GM21723 (cell line): ENCODE data around the gene RPTOR.
"Not testable (repeated sequence)": the region's sequence is repeated elsewhere in the genome, so short reads cannot be mapped to it uniquely, and the experiment has no call there.

Experiments used
- ATAC-seq: cut with Tn5 transposase; IDR thresholded peaks from one replicate; pipeline ENCODE4 v1.9.1; 2021; ENCODE audit warnings: mild to moderate bottlenecking, moderate library complexity; ENCODE audit not compliant: unreplicated experiment

Gene RPTOR

DNA sequence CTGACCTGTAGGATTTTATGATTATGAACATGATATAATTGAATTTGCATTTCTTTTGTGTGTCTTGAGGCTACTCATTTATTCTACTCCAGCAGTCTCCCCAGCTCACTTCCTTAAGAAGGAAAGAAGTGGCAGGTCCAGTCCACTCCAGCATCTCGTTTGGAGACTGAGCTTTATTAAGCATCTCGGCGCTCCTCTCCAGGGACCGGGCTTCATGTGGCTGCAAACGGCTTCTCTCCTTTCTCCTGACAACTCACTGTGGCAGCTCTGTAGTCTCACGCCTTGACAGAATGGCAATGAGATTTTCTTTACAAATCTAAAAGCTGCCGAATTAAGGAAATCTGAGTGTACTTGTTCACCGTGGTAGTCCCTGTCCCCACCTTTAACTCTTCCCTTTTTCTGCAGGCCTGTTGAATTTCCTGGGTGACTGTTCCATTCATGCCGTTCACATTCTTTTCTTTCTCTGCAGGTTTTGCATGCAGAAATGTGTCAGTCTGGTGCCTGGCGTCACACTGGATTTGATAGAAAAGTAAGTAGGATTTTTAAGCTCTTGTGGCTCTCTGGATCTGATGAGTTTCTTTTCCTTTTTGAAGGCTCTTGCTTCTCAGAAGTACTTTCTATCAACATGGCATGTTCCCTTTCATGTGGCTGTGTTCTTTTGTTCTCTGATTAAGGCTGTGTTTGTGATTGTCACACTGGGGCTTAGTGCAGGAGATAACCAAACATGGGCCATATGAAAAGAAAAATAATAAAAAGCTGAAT is 246.5 kb downstream of the RPTOR start:
- no peak for ATAC-seq

DNA sequence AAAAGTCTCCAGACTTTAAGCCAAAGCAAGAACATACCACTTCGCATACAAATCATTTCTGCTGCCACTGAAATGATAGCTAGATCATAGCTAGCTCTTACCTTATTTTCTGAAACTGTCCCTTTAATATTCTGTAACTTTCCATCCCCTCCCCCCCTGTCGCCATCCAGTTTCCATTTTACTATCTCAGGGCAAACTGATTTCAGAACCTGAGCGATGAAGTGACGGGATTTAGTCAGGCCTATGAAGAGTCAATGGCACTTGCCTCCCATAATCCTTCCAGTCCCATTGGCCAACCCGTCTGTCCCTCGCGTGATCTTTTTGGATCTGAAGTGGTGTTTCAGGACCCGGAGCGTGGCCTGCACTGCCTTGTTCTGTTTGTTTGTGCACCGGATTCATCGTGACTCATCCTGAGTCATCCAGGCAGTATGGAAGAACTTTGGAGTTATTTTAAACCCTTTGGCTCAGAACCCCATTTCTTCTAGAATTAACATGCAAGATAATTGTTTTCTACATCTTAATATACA is 247.2 kb downstream of the RPTOR start:
- no peak for ATAC-seq

DNA sequence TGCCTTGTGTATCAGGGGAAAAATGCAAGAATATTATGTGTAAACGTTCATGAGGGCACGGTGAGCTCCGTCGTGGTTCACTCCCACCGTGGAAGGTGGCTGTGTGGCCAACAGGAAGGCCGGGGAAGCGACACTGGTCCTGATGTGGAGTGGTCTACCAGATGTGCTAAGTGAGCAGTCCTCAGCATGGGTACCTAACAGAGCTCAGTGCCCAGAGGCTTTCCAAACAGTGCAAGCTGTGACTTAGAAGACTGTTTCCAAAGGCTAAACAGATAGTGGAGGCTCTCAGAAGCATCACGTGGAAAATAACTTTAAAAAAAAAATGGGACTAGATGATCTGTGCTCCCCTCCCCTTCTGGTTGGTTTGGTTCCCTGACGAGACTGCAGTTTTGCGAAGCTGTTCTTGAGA is 247.7 kb downstream of the RPTOR start:
- ATAC-seq: no peak

DNA sequence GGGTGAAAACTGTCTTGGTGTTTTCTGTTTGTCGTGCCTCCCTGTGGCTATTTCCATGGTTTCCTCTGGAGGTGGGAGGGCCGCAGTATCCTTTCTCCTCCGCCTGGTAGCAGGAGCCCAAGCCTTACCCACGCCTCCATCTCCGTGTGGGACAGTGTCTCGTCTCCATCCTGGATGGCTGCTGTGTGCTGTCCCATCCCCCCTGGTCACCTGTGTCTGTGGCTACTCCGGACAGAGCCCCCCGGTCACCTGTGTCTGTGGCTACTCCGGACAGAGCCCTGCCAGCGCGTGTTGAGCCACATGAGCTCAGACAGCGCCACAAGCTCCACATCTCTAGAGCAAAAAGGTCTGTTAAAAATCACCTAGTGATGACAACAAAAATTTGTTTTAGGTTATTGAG is 248.8 kb downstream of the RPTOR start:
- no peak for ATAC-seq

DNA sequence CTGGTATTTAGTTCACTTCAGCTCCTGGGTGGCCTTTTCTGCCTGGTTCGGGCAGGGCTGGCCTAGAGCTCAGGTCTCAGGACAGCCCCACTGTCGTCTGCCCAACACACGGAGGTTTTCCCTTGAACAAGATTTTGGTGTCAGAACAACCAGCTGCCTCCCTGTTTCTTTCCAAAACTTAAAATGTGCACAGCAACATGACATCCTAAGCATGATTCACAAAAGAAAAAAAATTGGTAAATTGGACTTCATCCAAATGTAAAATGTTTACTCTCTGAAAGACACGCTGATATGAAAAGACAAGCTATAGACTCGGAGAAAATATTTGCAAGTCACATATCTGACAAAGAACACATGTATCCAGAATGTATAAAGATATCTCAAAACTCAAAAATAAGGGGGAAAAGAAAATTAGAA is 249.2 kb downstream of the RPTOR start:
- ATAC-seq: no peak

DNA sequence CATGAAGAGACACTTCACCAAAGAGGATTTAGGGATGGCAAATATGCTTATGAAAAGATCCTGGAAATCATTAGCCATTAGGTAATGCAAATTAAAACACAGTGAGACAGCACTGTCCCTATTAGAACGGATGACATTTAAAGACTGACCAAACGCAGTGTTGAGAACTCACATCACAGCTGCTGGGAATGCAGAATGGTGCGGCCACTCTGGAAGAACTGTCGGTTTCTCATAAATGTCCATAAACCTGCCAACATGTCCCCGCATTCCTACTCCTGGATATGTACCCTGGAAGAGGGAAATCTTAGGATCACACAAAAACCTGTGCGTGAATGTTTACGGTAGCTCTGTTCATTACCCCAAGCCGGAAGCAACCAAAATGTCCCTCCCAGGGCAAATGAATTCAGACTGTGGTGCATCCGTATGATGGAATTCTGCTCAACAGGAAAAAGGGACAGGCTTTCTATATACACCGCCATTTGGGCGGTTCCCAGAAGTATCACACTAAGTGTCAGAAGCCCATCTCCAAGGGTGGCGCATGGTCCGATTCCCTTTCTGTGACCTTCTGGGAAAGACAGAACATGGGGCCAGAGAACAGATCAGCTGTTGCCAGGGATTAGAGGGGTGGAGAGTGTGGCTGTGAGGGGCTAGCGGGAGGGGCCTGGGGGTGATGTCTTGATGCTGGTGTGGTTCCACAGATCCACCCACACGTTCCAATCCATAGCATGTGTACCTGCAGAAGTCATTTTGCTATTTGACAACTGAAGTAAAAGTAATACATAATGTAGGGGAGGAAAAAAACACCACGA is 249.8 kb downstream of the RPTOR start:
- no peak for ATAC-seq

DNA sequence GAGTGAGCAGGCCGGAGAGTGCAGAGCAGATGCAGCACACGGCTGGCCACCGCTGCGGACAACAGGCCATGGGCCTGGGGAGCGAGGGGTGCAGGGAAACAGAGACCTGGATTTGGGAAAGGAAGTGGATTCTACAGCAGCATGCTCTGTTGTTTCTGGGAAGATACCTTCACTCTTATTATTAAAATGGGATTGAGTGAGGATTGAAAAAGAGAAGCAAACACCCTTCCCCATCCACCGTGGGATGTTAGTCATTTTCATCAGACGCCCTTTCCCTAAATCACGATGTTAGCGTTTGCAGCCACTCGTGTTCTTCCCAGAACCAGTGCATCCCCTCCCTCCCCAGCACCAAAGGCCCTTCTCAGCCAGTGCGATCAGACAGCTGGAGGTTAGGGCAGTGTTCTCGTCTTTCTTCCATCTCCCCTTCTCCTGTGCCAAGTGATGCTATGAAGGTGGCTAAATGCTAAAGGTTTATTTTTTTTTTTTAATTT is 250.5 kb downstream of the RPTOR start:
- no peak for ATAC-seq

DNA sequence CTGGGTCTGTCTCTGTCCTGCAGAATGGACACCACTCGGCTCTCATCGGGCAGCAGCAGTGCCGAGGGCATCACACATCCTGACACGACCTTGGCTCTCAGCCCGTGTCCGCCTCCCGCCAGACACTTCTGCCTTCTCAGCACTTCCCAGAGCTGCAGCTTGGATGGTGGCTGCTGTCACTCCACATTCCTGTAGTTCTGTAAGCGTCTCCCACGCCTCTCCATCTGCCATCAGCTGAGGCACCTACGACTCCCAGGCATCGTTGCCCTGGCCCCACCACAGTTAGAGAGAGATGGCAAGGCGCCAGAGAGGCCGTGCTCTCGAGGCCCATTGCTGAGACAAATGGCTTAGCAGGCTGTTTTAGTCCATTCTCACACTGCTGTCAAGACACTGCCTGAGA is 251.1 kb downstream of the RPTOR start:
- ATAC-seq: no peak

DNA sequence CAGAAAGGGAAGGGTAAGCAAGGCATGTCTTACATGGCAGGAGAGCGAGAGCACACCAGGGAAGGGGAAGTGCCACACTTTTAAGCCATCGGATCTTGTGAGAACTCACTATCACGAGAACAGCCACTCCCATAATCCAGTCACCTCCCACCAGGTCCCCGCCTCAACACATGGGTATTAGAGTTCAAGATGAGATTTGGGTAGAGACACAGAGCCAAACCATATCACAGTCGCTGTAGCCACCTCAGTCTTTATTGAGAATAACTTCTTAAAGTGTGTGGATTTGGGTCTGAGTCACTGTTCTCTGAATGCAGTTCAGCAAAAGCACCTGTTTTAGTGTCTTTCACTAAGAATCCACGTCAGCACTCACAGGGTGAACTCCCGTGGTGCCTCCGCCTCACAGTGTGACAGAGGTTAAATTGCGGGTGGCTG is 251.8 kb downstream of the RPTOR start:
- ATAC-seq: no peak

DNA sequence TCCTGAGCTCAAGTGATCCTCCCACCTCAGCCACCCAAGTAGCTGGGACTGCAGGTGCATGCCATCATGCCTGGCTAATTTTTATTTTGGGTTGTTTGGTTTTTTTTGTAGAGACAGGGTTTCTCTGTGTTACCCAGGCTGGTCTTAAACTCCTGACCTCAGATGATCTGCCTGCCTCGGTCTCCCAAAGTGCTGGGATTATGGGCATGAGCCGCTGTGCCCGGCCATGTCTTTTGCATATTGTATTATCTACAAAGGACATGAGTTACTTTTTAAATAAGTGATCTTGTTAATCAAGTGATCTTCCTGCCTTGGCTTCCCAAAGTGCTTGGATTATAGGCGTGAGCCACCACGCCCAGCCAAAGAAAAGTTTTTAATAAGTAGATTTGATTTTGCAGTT is 252.6 kb downstream of the RPTOR start:
- ATAC-seq: not testable (repeated sequence)

DNA sequence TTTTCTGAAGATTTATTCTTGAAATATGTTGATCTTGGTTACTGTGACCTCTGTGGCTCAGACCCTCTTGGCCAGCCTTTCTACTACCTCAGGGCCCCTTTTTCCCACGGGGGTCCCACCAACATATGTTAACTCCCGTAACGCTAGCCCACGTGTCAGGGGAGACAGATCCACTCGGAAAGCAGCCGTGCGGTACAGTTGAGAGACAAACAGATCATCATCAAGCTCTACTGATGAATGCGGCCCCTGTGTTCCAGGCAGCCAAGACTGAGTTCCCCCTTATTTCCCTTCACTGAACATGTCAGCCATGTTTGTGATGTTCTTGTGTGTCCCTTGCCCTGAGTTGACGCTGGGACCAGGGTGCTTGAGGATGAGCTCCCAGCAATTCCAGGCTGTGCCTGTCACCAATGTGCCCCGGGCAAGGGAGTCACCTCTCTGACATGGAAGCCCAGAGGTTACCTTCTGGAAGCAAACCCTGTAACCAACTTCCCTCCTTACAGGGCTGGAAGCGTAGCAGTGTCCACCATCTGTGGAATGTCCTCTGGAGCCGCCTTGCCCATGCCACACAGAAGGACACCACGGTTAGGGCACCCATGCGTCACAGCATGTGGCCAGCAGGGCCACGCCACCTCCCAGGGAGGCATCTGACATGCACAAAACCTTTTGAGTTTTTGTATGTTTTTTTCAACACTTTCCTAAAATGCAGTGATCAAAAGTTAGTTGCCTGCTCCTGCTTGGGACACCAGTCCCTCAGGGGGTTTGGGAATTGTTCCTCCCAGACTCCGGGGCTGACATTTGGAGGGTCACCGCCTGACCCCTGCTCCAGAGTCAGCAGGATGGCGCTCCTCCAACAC is 253.3 kb downstream of the RPTOR start:
- no peak for ATAC-seq

DNA sequence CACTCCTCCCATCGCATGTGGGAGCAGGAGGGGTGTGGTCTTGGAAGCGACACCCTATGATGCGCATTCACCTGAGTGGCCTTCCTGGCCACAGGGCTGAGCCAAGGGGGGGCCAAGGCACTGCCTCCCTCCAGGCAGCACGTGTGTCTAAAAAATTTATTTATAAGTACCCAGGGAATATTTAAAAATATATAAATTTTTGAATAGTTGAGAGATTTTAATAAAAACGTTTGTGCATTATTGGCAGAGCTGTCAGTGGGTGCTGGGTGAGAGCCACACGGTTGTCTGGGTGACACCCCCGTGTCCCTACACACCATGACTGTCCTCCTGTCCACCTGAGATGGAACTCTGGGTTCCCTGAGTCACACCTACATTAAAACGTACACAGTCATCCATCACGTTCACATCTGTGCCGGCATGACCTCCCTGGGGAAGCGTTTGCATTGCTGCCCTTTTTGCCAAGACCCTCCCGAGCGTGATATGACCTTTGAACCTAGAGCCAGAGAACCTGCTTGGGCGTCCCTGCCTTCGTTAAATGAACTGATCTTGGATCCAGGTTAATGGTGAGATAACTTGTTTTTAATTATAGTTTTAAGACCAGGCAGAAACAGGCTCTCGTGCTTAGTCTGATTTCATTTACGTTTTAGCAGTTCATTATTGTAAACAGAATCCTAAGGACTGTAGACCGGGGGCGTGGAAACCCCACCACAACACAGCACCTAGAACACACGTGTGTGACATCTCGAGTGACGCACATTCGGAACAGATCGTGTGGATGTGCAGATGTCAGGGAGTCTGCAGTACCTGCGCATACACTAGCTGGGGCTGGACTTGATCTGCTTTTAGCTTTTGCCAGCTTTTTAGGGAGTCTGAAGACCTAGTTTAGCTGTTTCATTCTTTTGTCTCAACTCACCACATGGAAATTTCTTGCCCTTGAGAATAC is 254.2 kb downstream of the RPTOR start:
- no peak for ATAC-seq

DNA sequence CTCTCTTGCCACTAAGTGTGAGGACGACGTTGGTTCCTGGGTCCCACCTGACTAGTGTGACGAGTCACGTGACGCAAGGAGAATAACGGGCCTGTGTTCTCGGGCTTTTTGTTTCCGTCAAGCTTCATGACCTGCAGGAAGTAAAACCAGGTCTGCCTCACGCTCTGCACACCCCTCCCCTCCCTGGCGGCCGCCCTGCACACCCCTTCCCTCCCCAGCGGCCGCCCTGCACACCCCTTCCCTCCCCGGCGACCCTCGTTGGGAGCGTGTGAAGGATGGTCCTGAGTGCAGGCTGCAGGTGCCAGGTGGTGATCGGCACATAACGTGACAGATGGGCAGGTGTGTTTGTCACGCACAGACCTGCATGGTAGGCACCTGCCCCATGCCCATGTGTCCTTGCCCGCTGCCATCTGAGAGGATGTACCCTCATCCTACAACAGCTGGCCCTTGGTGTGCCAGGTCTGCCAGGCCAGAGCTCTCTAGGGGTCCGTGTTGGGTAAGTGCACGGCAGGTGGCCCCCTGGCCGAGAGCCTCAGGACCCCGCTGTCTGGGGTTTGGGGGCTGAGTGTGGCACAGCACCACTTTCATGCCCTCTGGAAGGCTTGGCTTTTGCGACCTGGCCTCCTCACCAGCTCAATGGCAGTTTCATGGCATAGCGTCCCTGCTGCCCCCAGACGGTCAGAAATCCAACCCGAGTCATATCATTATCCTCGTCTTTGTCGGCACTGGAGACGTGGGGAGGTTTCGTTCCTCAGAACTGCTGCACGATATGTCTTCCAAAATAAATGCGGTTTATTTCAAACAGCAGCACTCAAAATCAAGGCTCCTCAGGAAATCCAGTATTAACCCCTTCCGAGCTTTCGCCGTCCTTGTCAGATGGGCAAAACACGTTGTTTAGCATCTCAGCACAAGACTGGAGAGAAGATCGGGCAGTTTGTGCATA is 255.2 kb downstream of the RPTOR start:
- ATAC-seq: no peak

DNA sequence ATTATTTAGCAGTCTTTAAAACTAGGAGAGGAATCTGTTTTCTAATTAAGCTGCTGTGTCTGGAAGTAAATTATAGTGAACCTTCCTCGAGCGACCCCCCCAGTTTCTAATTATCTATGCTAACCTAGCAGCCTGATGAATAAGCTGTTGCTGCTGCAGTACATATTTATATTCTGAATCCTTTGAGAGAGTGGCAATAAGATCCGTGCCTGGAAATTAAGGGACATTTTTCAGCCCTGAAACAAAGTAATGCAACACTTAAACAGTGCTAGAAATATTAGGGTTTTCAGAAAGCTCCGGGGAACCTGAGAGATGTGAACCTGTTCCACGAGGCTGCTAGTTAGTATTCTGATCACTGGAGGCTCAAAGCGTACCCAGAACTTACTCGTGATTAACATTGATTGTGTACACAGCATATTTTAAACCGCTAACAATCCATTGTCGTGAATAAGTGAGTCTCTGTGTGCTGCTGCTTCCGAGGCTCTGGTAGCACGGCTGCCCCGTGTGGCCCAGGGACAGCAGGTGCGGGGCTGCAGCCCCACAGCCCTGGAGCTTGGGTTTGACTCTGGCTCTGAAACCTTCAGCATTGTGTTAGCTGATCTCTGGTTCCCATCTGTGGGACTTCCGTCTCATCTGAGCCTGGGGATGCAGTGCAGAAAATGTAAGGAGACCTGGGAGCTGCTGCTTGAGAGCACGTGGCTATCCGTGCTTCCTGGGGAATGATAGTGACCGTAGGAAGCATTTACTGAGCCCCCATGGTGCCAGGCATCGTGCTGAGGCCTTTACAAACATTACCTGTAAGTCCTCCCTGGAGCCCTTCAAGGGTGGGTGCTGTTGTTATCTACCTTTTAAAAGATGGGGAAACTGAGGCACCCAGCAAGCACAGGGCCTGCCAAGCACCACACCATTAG is 256.1 kb downstream of the RPTOR start:
- ATAC-seq: no peak

DNA sequence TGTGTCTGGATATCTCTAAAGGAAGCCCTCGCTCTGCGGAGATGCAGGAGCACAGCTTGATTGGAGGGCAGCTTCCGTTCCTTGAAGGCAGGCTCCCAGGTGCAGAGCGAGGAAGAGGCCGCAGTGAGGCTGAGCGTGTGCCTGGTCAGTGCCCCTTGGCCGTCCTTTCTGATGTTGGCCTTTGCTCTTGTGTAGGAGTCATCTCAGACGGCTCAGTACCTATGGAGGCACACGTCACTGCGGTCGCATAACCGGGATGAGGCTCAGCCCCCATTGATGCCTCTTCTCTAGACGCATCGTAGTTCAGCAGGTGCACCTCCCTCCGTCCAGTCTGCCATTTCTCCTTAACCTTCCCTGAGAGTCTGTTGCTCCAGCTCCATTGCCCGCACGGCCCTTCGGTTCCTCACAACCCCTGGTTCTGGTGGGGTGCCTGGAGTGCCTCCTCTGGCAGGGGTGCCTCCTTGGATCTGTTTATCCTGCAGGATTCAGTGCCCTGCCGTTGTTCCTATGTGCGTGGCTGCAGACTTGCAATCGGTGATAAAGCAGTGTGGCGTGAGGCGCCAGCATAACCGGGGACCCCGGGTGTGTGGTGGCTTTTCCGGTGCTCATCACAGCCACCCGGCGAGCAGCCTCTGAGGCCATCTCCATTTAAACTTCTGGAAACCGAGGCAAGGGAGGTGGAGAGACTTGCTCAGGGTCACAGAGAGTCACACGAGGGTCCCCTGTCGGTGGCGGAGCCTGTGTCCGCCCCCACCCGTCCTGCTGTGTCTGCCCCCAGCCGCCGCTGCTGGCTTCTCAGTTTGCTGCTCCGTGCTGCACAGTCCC is 258.2 kb downstream of the RPTOR start:
- ATAC-seq: no peak

DNA sequence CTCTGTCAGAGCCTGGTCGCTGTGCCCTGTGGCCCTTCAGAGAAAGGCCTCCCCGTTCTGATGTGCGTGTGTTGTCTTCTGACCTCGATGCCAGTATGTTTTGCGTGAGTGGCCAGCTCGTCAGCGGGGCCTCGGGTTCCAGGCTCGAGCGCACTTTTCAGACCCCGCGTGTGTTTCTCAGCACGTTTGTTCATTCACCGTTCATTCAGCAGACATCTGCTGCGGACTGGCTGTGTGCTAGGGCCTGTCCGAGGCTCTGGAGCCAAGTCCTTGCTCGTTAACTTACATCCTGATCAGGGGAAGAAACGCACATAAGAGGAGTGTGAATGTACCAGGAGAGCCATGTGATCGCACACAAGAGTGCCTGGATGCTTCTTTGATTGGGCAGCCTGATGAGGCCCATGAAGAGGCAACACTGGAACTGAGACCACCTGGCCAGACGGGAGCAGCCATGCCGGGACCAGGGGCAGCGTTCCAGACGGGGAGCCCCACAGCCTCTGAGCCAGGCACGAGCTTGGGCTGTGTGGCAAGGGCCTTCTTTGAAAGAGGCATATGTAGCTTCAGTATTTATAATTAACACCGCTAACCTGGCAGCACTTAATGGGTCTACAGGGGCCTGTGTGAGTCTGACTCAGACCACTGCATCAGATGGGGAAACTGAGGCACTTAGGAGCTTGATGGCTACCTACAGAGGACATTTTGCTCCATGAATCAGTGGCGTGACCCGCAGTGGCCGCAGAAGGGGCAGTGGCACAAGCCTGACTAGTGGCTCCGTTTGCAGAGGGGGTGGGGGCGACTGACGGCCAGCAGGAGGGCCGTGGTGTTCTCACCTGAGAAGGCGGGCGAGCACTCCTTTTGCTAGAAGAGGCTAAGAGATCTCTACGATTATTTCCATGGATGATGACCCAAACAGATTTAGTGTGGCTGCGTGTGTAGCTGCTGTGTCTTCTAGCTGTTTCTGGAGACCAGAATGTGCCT is 259.1 kb downstream of the RPTOR start:
- ATAC-seq: no peak
